Activated effector memory CD4-positive, alpha-beta T cell treated with Interleukin-2 at 50 U/mL for 16 hours (primary cell): ENCODE data around the gene CNTRL.

ENCODE experiments used
- DNase-seq: peaks from one replicate; pipeline ENCODE4 v3.0.0-alpha.2; 2020

CNTRL gene

GRCh38 chr9:121182101-121182836 lies 107.5 kb downstream of the CNTRL start:
- DNase-seq = no peak

GRCh38 chr9:121182989-121183388 lies 108.2 kb downstream of the CNTRL start:
- no peak for DNase-seq

GRCh38 chr9:121183666-121184423 lies 109.1 kb downstream of the CNTRL start:
- DNase-seq = no peak

GRCh38 chr9:121184463-121184862 lies 109.7 kb downstream of the CNTRL start:
- no peak for DNase-seq

- DNase-seq = no peak
Observed at GRCh38 chr9:121185178-121185745, 110.5 kb downstream of the CNTRL start.

GRCh38 chr9:121185774-121186403 lies 111.1 kb downstream of the CNTRL start:
- DNase-seq = no peak

GRCh38 chr9:121187636-121188305 lies 113.0 kb downstream of the CNTRL start:
- DNase-seq = no peak

GRCh38 chr9:121189006-121189405 lies 114.3 kb downstream of the CNTRL start:
- DNase-seq = no peak

GRCh38 chr9:121189660-121190059 lies 114.9 kb downstream of the CNTRL start:
- DNase-seq = no peak

GRCh38 chr9:121191235-121191634 lies 116.5 kb downstream of the CNTRL start:
- no peak for DNase-seq

- DNase-seq = no peak
Observed at GRCh38 chr9:121192518-121192917, 117.8 kb downstream of the CNTRL start.

- no peak for DNase-seq
Observed at GRCh38 chr9:121192959-121193640, 118.3 kb downstream of the CNTRL start.

GRCh38 chr9:121194730-121195129 lies 120.0 kb downstream of the CNTRL start:
- DNase-seq = no peak

GRCh38 chr9:121196389-121196788 lies 121.6 kb downstream of the CNTRL start:
- DNase-seq = no peak

GRCh38 chr9:121197132-121197531 lies 122.4 kb downstream of the CNTRL start:
- DNase-seq = no peak

GRCh38 chr9:121198512-121199042 lies 123.8 kb downstream of the CNTRL start:
- no peak for DNase-seq

GRCh38 chr9:121199921-121200320 lies 125.2 kb downstream of the CNTRL start:
- no peak for DNase-seq

GRCh38 chr9:121200356-121200755 lies 125.6 kb downstream of the CNTRL start:
- no peak for DNase-seq

- peak; percentile 43 for DNase-seq
Observed at GRCh38 chr9:121201045-121201737, 126.4 kb downstream of the CNTRL start.

- peak; percentile 100 for DNase-seq
Observed at GRCh38 chr9:121201738-121202533, 127.2 kb downstream of the CNTRL start, which contains the start of gene RAB14. Gene RAB14, minus strand, starts transcription at chr9:121201869. Its CDS starts 8,457 bp downstream, at chr9:121193412.
